Measurements from ENCODE around the gene MCUR1. TPM values are rescaled to one million over a fixed set of nuclear protein-coding genes. Genes with fewer than 3 reads are reported as not detected.
A peak's percentile ranks its signal among the peaks of the same experiment; 100 is the strongest.

Gene MCUR1
- polyA plus RNA-seq, 3 donors = 2.4 to 7.8 (median 5.2) TPM

DNA sequence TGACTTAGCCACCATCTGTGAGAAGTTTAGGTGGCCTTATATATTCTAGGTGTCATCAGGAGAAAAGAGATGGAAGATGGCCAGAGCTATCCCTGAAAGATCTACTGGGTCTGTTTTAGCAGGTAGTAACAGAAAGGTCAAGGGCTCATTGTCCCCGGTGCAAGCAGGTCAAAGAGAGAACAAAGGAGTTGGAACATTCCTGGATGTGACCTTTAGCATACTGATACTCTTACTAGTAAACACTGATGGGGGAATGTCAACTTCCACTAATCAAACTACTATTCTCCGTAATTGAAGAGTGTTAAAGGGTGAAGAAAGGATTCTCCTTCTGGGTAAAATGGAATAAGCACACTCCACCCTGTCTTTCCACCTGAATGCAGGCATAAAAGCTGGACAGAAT lies 4.0 kb upstream of the MCUR1 start:
- Histone ChIP-seq H4K20me1 (ENCODE audit: insufficient read depth, low read length) (no peaks in the 10 kb centered on the region), H3K27ac (ENCODE audit: low read depth in 1 of 2, low read length in 2 of 2) (no peak overlapping the region), H3K4me2 (replicated peaks; ENCODE audit: extremely low read depth, low read length, poor library complexity, severe bottlenecking) (no peak overlapping the region), H3K4me3 (replicated peaks in 1 of 3; ENCODE audit: low read depth in 2 of 3, low read length in 3 of 3) (no peak overlapping the region), H3K9ac (ENCODE audit: insufficient read depth, low read length, poor library complexity, severe bottlenecking) (no peak overlapping the region), H3K36me3 (replicated peaks in 1 of 2; ENCODE audit: control insufficient read depth in 1 of 2, insufficient read depth in 2 of 2, low read length in 2 of 2) (no peaks in the 10 kb centered on the region), H3K4me1 (ENCODE audit: control insufficient read depth in 1 of 2, insufficient read depth in 2 of 2, low read length in 2 of 2) (peaks cover 9 to 14% of the 10 kb centered on the region in 2 donors), H2AFZ (ENCODE audit: insufficient read depth, low read depth, low read length, poor library complexity, severe bottlenecking) (no peak overlapping the region), H3K27me3 (ENCODE audit: control insufficient read depth in 2 of 2, insufficient read depth in 2 of 2, low read length in 2 of 2) (no peaks in the 10 kb centered on the region), H3K79me2 (ENCODE audit: insufficient read depth, low read length) (peaks cover 6% of the 10 kb centered on the region), H3K9me3 (replicated peaks in 1 of 2; ENCODE audit: control insufficient read depth in 1 of 2, insufficient read depth in 1 of 2, low read length in 2 of 2) (no peaks in the 10 kb centered on the region)
- no peak overlapping the region for H3K27ac Mint-ChIP-seq
- peaks cover 0 to 2% (median 0%) of the 10 kb centered on the region in 3 donors for H3K27me3 Mint-ChIP-seq (ENCODE audit: low read depth in 3 of 3)
- H3K4me1 Mint-ChIP-seq = peaks cover 9% of the 10 kb centered on the region
- H3K36me3 Mint-ChIP-seq = no peaks in the 10 kb centered on the region
- no peak for DNase-seq
- intact Hi-C loops (cut with micrococcal nuclease) = no loop called here
- TF ChIP-seq, protein P1, sequence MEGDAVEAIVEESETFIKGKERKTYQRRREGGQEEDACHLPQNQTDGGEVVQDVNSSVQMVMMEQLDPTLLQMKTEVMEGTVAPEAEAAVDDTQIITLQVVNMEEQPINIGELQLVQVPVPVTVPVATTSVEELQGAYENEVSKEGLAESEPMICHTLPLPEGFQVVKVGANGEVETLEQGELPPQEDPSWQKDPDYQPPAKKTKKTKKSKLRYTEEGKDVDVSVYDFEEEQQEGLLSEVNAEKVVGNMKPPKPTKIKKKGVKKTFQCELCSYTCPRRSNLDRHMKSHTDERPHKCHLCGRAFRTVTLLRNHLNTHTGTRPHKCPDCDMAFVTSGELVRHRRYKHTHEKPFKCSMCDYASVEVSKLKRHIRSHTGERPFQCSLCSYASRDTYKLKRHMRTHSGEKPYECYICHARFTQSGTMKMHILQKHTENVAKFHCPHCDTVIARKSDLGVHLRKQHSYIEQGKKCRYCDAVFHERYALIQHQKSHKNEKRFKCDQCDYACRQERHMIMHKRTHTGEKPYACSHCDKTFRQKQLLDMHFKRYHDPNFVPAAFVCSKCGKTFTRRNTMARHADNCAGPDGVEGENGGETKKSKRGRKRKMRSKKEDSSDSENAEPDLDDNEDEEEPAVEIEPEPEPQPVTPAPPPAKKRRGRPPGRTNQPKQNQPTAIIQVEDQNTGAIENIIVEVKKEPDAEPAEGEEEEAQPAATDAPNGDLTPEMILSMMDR (IDR thresholded peaks at IDR 0.05) = no peak
- WGBS (ENCODE audit: insufficient coverage) = no CpG with 5 or more reads among the region's 2 CpGs
- no peak overlapping the region for H3K4me3 Mint-ChIP-seq
- no peaks in the 10 kb centered on the region for H3K9me3 Mint-ChIP-seq

DNA sequence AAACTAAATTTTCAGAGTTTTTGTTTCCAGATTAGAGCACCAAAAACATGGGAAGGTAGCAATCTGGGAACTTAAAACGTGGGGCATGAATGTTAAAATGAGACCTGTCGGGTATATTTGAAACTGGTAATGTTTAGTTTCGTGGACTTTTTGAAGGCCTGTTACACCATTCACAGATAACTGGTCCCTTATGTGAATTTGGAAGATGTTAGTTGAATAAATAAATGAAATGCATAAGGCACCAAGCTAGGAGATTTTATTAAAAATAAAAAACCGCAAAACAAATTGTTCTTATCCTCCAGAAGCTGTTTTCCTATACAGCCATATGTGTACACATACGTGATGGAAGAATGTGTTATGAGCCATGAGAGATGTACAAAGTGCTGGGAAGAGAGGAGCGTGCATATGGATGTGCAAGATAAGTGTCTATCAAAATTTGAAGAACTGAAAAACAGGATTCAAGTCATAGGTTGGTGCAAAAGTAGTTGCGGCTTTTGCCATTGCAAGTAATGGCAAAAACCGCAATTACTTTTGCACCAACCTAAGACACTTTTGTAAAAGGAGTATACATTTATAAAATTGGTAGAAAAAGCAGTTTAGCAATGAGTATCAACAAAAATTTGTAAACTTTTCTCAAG lies 700 bp upstream of the MCUR1 start:
- WGBS (ENCODE audit: insufficient coverage) = 13% methylated on average over 2 of the region's 8 CpGs
- no peaks in the 10 kb centered on the region for H3K36me3 Mint-ChIP-seq
- Histone ChIP-seq H3K4me1 (ENCODE audit: control insufficient read depth in 1 of 2, insufficient read depth in 2 of 2, low read length in 2 of 2) (peaks cover 16 to 35% of the 10 kb centered on the region in 2 donors), H3K79me2 (ENCODE audit: insufficient read depth, low read length) (peaks cover 34% of the 10 kb centered on the region), H3K9me3 (replicated peaks in 1 of 2; ENCODE audit: control insufficient read depth in 1 of 2, insufficient read depth in 1 of 2, low read length in 2 of 2) (no peaks in the 10 kb centered on the region), H3K4me3 (replicated peaks in 1 of 3; ENCODE audit: low read depth in 2 of 3, low read length in 3 of 3) (peak overlapping the region; percentile 42 to 84 (median 83)), H3K27ac (ENCODE audit: low read depth in 1 of 2, low read length in 2 of 2) (peak overlapping the region; percentile 69 to 80), H4K20me1 (ENCODE audit: insufficient read depth, low read length) (no peaks in the 10 kb centered on the region), H3K9ac (ENCODE audit: insufficient read depth, low read length, poor library complexity, severe bottlenecking) (peak overlapping the region; percentile 80), H3K36me3 (replicated peaks in 1 of 2; ENCODE audit: control insufficient read depth in 1 of 2, insufficient read depth in 2 of 2, low read length in 2 of 2) (no peaks in the 10 kb centered on the region), H2AFZ (ENCODE audit: insufficient read depth, low read depth, low read length, poor library complexity, severe bottlenecking) (peak overlapping the region; percentile 97), H3K4me2 (replicated peaks; ENCODE audit: extremely low read depth, low read length, poor library complexity, severe bottlenecking) (peak overlapping the region; percentile 83), H3K27me3 (ENCODE audit: control insufficient read depth in 2 of 2, insufficient read depth in 2 of 2, low read length in 2 of 2) (no peaks in the 10 kb centered on the region)
- H3K4me1 Mint-ChIP-seq = peaks cover 35% of the 10 kb centered on the region
- TF ChIP-seq, protein P1 (IDR thresholded peaks at IDR 0.05) = no peak
- peak overlapping the region; percentile 74 to 90 (median 86) for H3K27ac Mint-ChIP-seq
- peaks cover 0 to 2% (median 0%) of the 10 kb centered on the region in 3 donors for H3K27me3 Mint-ChIP-seq (ENCODE audit: low read depth in 3 of 3)
- intact Hi-C loops (cut with micrococcal nuclease) = no loop called here
- peak in 2 of 3 donors; percentile 9 to 16 for DNase-seq
- peak overlapping the region; percentile 86 to 89 for H3K4me3 Mint-ChIP-seq
- H3K9me3 Mint-ChIP-seq = no peaks in the 10 kb centered on the region

All from CD14-positive monocyte (primary cell).